ENCODE results near the gene LSM7.

DNA sequence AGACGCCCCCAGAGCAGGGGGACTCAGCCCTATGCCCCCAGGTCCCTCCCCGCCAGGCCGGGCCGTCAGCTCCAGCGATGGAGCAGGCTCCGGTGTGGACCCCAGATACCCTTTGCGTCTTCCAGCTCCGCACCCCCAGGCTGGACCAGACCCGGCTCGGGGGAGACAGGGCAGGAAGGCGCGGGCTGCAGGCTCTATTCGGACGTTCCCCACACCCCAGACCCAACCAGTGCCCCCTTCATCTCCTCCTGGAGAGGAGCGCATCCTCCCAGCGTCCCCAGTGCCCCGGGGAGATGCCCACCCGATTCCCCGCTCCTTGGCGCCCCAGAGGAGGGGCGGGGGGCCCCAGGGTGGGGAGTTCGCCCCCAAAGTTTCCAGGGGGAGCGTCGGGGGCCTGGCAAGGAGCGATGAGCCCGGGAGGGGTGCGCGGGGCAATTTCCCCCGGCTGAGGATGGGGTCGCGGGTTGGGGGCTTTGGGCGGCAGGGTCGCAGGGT is 20.8 kb downstream of the LSM7 start:
- TF ChIP-seq BORCS8-MEF2B (CRISPR knock-in tag; IDR thresholded peaks at IDR 0.05) (no peak), POLR2AphosphoS2 (IDR thresholded peaks at IDR 0.05; ENCODE audit: low read depth, low read length) (no peak), ZNF740 (CRISPR knock-in tag; IDR thresholded peaks at IDR 0.05) (no peak), GTF2F1 (IDR thresholded peaks at IDR 0.05; ENCODE audit: low read length) (no peak), MAFK (conservative IDR thresholded peaks at IDR 0.05 in 1 of 2, IDR thresholded peaks at IDR 0.05 in 1 of 2; ENCODE audit: low read length in 2 of 2) (no peak), SMC3 (IDR thresholded peaks at IDR 0.05; ENCODE audit: low read length) (no peak)
- TF ChIP-seq, protein P1, sequence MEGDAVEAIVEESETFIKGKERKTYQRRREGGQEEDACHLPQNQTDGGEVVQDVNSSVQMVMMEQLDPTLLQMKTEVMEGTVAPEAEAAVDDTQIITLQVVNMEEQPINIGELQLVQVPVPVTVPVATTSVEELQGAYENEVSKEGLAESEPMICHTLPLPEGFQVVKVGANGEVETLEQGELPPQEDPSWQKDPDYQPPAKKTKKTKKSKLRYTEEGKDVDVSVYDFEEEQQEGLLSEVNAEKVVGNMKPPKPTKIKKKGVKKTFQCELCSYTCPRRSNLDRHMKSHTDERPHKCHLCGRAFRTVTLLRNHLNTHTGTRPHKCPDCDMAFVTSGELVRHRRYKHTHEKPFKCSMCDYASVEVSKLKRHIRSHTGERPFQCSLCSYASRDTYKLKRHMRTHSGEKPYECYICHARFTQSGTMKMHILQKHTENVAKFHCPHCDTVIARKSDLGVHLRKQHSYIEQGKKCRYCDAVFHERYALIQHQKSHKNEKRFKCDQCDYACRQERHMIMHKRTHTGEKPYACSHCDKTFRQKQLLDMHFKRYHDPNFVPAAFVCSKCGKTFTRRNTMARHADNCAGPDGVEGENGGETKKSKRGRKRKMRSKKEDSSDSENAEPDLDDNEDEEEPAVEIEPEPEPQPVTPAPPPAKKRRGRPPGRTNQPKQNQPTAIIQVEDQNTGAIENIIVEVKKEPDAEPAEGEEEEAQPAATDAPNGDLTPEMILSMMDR (CRISPR knock-in tag; IDR thresholded peaks at IDR 0.05), result no peak

Measured in HepG2 (cell line).